Right lung (tissue), 5 donors: ENCODE results near the gene TUBGCP6. TPM values are rescaled to one million over a fixed set of nuclear protein-coding genes. Genes with fewer than 3 reads are reported as not detected.

Experiments
- DNase-seq, 2 donors: peaks; one replicate each; pipeline ENCODE4 v3.0.0-alpha.2; 2013
- polyA plus RNA-seq, 5 donors: library from polyadenylated mRNA; unstranded; fragments of 120-200 nt; gene quantifications; one replicate each; pipeline versions ENCODE4 v1.2.1 to v1.2.3, GENCODE V29; 2013; ENCODE audit warnings: inconsistent platforms in 1 of 5, low replicate concordance in 1 of 5; ENCODE audit not compliant: insufficient read length in 5 of 5, insufficient read depth in 1 of 5

TUBGCP6 gene
- polyA plus RNA-seq, 5 donors, result 32.3 to 45.7 (median 44.8) TPM

DNA sequence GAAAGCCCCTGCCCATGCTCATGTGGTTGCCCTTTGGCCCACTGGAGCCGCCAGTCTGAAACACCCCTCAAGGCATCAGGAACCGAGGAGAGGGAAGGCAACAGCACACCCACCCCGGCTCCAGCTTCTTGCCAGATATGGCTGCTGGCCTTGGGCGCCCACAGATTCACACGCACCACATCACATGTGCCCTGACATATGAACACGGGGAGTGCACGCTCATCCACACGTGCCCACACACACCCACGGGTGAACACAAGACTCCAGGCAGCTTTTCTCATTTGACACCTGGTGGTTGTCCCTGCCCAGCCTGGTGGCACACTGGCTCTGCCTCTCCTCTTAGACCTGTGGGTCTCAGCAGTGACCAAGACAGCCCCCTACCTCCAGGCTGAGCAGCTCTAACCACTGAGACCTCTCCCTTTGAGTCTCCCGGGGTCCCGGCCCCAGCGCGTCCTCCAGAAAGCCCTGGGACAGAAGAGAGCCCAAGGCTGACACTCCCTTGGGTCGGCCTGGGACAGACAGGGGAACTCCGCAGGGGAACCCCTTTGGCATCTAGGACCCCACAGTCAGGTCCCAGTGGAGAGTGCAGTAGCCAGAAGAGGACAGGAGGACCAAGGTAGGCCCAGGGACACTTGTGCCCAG lies 19.4 kb upstream of the TUBGCP6 start:
- no peak for DNase-seq

DNA sequence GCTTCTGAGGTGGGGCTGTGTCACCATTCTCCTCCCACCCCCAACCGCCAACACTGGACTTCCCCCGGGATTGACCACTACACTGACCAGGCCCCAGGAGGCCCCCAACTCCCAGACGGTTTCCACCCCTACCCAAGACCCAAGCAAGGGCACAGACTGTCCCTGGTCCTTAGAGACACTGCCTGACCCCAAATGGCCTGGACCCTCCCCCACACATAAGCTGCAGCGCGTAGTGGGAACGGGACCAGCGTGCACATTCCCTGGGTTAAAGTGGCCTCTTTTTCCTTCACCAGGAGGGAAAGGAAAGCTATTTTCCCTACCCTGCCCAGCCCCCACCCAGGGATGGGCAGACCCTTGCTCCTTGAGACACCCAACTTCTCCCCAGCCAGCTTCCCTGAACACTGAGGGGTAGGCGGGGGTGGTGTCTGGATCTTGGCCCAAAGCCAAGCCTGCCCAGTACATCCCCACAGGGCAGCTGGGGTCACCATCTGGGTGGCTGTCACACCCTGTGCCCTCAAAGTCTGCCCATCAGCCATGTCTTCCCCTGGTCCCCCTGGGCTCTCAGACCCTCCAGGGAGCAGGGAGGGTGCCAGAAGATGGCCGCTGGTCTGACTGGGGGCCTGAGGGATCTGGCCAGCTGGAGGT lies 18.3 kb upstream of the TUBGCP6 start:
- no peak for DNase-seq

DNA sequence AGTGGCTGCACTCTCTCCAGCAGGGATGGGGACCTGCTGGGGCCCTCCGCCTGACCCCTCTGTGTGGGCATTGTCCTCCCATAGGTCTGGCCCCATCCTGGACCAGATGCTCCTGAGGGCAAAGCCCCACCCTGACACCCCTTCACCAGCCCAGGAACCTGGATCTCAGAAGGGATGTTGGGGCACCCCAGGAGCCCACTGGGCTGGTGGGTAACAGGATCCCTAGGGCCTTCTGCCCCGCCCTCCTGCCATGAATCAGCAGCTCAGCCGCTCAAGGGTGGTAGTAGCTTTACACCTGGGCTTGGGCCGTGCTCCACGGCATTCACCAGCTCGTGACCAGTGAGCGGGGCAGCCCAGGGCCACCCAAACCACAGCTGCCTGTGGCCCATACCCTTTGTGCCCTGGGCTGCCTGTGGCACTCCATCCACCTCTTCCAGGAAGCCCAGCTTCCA lies 17.7 kb upstream of the TUBGCP6 start:
- DNase-seq, result no peak

- no peak for DNase-seq
Measured at GRCh38 chr22:50261615-50262459, 17.0 kb upstream of the TUBGCP6 start, which contains the start of gene MAPK12. MAPK12 (minus strand) TSS chr22:50261683; CDS start chr22:50261509, 174 bp downstream.

DNA sequence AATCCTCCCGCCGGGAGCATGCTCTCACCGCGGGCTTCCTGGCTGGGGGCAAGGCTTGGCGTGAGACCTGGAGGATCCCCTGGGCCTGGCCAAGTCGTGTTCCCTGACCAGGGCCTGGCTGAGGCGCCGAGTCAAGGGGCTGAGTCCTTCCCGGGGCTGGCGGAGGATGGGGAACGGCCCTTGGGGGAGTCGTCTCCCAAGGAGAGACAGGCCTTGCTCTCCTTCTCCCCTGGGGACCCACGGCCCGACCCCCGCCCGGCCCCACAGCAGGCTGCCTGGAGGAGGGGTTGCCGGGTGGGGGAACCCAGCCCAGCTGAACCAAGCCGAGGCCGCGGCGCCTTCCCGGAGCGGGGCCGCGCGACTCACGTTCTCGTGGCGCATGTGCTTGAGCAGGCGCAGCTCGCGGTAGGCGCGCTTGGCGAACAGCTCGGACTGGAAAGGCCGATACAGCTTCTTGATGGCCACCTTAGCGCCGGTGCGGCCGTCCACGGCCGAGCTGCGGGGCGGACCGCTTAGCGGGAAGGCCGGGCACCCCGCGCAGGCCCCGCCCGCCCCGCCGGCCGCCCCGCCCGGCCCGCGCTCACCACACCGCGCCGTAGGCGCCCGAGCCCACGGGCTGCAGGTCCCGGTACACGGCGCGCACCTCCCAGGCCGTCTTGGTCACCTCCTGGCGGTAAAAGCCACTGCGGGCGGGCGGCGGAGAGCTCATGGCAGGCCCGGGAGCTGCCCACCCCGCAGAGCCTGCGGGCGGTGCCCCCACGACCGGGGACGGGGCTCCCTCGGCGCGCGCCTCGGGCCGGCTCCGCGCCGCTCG lies 16.2 kb upstream of the TUBGCP6 start:
- no peak for DNase-seq

GRCh38 chr22:50260434-50260800 lies 15.6 kb upstream of the TUBGCP6 start:
- no peak for DNase-seq

- no peak for DNase-seq
Measured at GRCh38 chr22:50259302-50259701, 14.5 kb upstream of the TUBGCP6 start.

DNA sequence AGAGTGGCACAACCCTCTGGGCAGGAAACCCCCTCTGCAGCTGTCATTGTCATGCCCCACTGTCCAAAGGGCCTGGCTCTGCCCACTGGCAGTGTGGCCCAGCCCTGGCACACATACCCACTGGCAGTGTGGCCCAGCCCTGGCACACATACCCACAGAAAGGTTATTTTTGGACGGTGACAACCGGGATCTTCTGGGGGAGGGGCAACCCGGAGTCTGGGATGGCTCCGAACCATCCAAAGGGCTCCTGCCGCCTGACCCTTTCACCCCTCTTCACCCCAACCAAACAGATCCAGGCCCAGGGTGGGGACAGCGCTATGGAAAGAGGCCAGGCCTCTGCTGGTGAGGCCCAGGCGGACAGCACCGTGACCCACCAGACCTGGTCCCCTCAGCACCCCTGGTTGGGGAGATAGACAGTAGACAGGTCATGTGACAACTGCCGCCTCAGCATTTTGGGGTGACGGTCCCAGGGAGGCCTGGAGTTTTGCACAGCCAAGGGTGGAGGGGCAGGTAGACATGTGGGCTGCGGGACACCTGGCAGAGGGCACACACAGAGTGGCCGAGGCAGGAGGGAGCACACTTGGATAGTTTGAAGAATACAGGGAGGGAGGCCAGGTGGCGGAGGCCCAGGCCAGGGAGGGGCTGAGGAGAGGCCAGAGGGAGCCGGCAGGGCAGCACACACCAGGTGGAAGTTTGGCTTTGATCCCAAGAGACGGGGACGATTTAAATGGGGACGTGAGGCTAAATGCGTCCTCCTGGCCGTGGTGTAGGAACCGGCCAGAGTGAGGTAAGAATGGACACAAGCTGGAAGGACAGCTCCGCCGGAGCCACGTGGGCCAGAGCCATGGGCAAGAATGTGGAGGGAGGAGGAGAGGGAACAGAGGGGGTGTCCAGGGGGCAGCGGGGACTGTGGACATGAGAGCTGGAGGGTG lies 13.8 kb upstream of the TUBGCP6 start:
- no peak for DNase-seq

DNA sequence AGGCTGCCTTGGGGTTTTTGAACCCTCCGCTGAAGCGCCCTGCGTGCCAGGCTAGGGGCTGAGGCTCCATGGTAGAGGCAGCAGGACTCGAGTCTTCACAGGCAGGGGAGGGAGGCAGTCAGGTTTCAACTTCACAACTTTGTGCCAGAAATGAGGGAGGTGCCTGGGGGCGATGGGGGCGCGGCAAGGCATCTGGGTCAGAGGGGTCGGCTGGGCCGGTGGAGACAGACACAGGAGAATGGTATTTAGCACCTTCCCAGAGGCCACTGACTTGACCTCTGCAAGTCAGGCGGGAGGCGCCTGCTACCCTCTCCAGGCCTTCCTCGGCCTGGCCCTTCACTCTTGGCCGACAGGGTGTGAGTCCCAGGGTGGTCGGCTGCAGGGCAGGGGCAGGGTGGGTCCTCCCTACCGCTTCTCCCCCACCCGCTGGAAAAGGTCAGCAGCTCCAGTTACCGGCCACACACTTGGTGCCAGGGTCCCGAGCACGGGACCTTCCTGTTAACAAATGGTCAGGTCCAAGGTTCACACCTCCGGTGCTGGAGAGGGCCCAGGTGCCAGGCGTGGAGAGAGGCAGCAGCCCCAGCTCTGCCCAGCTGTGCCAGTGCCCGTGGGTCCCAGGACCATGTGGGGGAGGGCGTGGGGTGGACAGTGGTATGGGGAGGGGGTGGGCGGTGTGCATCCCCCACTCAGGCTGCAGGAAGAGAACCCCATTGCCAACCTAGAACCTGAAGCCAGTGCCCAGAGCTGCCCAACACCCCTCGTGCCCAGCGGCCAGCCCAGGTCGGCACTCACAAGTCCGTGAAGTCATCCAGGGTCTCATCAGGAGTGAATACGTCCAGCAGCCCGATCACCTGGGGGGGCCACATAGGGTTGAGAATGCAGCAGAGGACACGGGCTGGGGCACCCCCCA lies 12.9 kb upstream of the TUBGCP6 start:
- no peak for DNase-seq

GRCh38 chr22:50257041-50257440 lies 12.2 kb upstream of the TUBGCP6 start:
- no peak for DNase-seq

GRCh38 chr22:50256258-50256862 lies 11.5 kb upstream of the TUBGCP6 start:
- no peak for DNase-seq

DNA sequence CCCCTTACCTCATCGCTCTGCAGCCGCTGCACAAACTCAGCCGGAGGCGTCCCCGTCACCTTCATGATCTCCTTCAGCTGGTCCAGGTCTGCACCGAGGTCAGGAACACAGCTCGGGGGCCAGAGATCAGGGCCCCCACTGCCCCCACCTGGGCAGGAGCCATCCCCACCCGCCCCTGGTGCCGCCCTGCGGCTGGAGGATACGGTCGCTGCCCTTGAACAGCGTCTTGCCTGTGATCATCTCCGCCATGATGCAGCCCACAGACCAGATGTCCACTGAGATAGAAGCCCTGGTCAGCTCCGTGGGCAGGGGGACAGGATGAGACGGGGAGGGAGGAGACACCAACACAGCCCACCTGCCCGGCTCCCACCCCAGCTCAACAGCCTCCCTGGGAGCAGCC lies 10.8 kb upstream of the TUBGCP6 start:
- DNase-seq, result no peak

- no peak for DNase-seq
Measured at GRCh38 chr22:50255099-50255498, 10.3 kb upstream of the TUBGCP6 start.

DNA sequence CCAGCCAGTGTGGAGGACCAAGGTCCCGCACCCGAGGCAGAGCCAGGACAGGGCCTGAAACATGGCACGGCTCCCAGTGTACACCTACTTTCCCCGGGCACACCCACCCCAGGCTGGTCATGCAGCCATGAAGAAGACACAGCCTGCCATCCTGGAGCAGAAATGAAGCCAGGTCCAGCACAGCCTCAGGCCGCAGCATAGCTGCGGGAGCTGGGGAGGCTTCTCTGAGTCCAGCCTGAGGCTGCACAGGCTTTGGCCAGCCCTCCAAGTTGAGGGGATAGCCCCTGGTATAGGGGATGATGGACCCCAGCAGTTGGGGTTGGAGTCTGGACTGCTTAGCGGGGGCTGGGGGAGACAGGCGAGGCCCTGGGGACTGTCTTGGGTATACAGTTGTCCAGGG lies 9.1 kb upstream of the TUBGCP6 start:
- no peak for DNase-seq

DNA sequence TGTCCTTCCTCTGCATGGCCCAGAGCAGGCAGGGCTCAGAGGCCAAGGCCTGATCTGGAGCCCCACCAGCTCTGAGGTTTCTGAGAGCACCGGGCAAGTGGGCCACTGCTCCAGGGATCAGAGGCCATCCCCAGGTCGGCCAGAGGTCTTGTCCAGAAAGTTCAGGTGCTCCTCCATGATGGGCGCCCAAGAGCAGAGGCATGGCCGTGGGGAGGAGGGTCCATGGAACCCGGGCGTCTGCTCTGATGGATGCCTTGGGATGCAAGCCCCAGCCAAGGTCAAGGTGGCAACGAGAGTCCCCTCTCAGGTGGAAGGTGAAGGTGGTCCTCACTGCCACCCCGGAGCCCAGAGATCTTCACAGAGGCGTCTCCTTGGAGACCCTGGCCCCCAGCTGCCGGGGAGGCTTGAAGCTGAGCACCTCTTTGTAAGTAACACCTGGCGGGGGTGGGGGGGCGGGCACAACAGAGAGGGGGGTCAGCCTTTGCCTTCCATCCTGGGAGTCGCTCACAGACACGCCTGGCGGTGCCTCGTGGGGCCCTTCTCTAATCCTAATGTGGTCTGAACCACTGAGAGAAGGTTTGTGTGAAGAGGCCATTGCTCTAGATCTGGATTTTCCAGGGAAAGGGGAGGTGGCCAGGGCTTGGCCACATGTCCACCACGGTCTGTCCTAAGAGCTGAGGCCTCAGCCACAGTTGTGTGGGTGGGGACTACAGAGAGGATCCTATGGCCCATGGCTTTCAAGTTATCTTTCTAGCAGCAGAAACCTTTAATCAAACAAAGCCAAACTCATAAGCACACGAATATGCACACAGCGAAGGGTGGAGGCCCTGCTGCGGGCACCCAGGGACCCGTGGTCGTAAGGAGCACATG lies 8.5 kb upstream of the TUBGCP6 start:
- no peak for DNase-seq

- DNase-seq, result no peak
Measured at GRCh38 chr22:50252082-50253045, 7.5 kb upstream of the TUBGCP6 start.
